WTC11 (cell line): ENCODE results near the gene NAT9. TPM values are rescaled to one million over a fixed set of nuclear protein-coding genes. Genes with fewer than 3 reads are reported as not detected.

ENCODE experiments used
- ATAC-seq: fragments of 200-7000 bp; cut with Tn5 transposase; 2 replicates; pipeline ENCODE4 v1.10.0; 2021; ENCODE audit warnings: mild to moderate bottlenecking, moderate library complexity
- CTCF ChIA-PET: fragments of 300-600 bp; sonication (Branson Sonifier 250); formaldehyde crosslinking; loops from one replicate; lab custom pipeline; 2021; ENCODE audit warnings: antibody characterized with exemption; lab: Charles Lee
- POLR2A ChIA-PET: fragments of 350-600 bp; sonication (Branson Sonifier 250); formaldehyde crosslinking; loops from one replicate; lab custom pipeline; 2021; ENCODE audit warnings: antibody characterized with exemption; lab: Charles Lee
- DNase-seq: peaks from one replicate; pipeline ENCODE4 v3.0.0; 2021; ENCODE audit warnings: low spot score
- H3K27ac Mint-ChIP-seq: 2 replicates; pipeline ENCODE4 v1.8.0; 2021; ENCODE audit warnings: mixed read lengths
- H3K27me3 Mint-ChIP-seq: 2 replicates; pipeline ENCODE4 v1.8.0; 2021; ENCODE audit warnings: low read depth, mild to moderate bottlenecking, moderate library complexity, mixed read lengths
- H3K36me3 Mint-ChIP-seq: 2 replicates; pipeline ENCODE4 v1.8.0; 2021; ENCODE audit warnings: mixed read lengths
- H3K4me1 Mint-ChIP-seq: 2 replicates; pipeline ENCODE4 v1.8.0; 2022; ENCODE audit warnings: mixed read lengths
- H3K4me3 Mint-ChIP-seq: 2 replicates; pipeline ENCODE4 v1.8.0; 2021; ENCODE audit warnings: mild to moderate bottlenecking, moderate library complexity, mixed read lengths
- H3K9me3 Mint-ChIP-seq: 2 replicates; pipeline ENCODE4 v1.8.0; 2021; ENCODE audit warnings: mixed read lengths
- ATF2 ChIP-seq: sonication (generic); formaldehyde crosslinking; IDR thresholded peaks from 2 replicates; pipeline ENCODE4 v1.8.1; 2022; ENCODE audit warnings: low read depth, missing genetic modification reagents, borderline replicate concordance
- ESRRA ChIP-seq: sonication (generic); formaldehyde crosslinking; IDR thresholded peaks from 2 replicates; pipeline ENCODE4 v1.8.1; 2022; ENCODE audit warnings: mild to moderate bottlenecking, missing genetic modification reagents, borderline replicate concordance
- GABPB1 ChIP-seq: sonication (generic); formaldehyde crosslinking; IDR thresholded peaks from 2 replicates; pipeline ENCODE4 v1.8.1; 2023; ENCODE audit warnings: mild to moderate bottlenecking, missing genetic modification reagents
- NFE2L1 ChIP-seq: sonication (generic); formaldehyde crosslinking; IDR thresholded peaks from 2 replicates; pipeline ENCODE4 v1.8.1; 2023; ENCODE audit warnings: missing genetic modification reagents
- USF2 ChIP-seq: sonication (generic); formaldehyde crosslinking; IDR thresholded peaks from 2 replicates; pipeline ENCODE4 v1.8.1; 2023; ENCODE audit warnings: mild to moderate bottlenecking, missing genetic modification reagents, moderate library complexity
- ZNF317 ChIP-seq: sonication (generic); formaldehyde crosslinking; IDR thresholded peaks from 2 replicates; pipeline ENCODE4 v1.8.1; 2023; ENCODE audit warnings: low read depth, mild to moderate bottlenecking, moderate library complexity, missing genetic modification reagents, borderline replicate concordance
- total RNA-seq: library from RNA; stranded (reverse); gene quantifications from 3 replicates; pipeline ENCODE4 v1.2.3, GENCODE V29; 2021
- TF ChIP-seq, protein P1 (sequence below): sonication (generic); formaldehyde crosslinking; IDR thresholded peaks from 2 replicates; pipeline ENCODE4 v1.8.1; 2023; ENCODE audit warnings: mild to moderate bottlenecking, moderate library complexity, missing genetic modification reagents
- TF ChIP-seq, protein P2 (sequence below): sonication (generic); formaldehyde crosslinking; conservative IDR thresholded peaks from 2 replicates; pipeline ENCODE4 v1.8.1; 2023; ENCODE audit warnings: mild to moderate bottlenecking, low read depth, missing genetic modification reagents, moderate library complexity
- TF ChIP-seq, protein P3 (sequence below): sonication (generic); formaldehyde crosslinking; IDR thresholded peaks from 2 replicates; pipeline ENCODE4 v1.8.0; 2023; ENCODE audit warnings: missing genetic modification reagents
- TF ChIP-seq, protein P4 (sequence below): fragments of 200-600 bp; IDR thresholded peaks from 2 replicates; pipeline ENCODE4 v1.8.0; 2022; ENCODE audit warnings: antibody characterized with exemption
- TF ChIP-seq, protein P5 (sequence below): sonication (generic); formaldehyde crosslinking; IDR thresholded peaks from 2 replicates; pipeline ENCODE4 v1.8.1; 2022; ENCODE audit warnings: missing genetic modification reagents, borderline replicate concordance
- TF ChIP-seq, protein P6 (sequence below): sonication (generic); formaldehyde crosslinking; IDR thresholded peaks from 2 replicates; pipeline ENCODE4 v1.8.1; 2023; ENCODE audit warnings: mild to moderate bottlenecking, missing genetic modification reagents

NAT9 gene
- total RNA-seq, 1 experiment from 2014 or later = 67.1 TPM

DNA sequence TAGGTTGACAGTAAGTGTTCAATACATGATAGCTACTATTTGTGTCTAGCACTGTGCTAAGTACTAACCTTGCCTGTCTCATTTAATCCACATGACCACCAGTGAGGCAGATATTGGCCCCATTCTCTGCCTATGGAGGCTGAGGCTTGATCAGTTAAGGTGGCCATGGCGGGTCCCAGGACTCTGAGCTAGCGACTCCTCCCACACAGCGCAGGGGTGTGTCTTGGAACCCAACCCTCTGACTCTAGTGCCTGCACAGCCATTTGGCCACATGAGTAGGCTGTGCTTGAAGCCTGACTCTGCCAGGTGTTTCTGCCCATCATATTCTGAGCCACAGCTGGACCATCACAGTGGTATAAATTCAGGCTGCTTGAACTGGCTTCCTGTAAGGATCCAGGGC, 21.3 kb downstream of the NAT9 start:
- CTCF ChIA-PET = interaction anchor here (0.7 to 6.7 kb wide), 4 partner anchors 9 to 98 kb away, joined by 3 to 115 read pairs (median 4); partner anchors contain the start of gene RAB37
- H3K36me3 Mint-ChIP-seq = peaks cover 8% of the 10 kb centered on the region
- peaks cover 3% of the 10 kb centered on the region; the same call in 1 of the 2 replicates for H3K27me3 Mint-ChIP-seq
- peaks cover 58% of the 10 kb centered on the region for H3K4me1 Mint-ChIP-seq
- H3K27ac Mint-ChIP-seq = no peak overlapping the region
- H3K9me3 Mint-ChIP-seq = no peaks in the 10 kb centered on the region
- no peak overlapping the region for H3K4me3 Mint-ChIP-seq
- TF ChIP-seq, protein P1, sequence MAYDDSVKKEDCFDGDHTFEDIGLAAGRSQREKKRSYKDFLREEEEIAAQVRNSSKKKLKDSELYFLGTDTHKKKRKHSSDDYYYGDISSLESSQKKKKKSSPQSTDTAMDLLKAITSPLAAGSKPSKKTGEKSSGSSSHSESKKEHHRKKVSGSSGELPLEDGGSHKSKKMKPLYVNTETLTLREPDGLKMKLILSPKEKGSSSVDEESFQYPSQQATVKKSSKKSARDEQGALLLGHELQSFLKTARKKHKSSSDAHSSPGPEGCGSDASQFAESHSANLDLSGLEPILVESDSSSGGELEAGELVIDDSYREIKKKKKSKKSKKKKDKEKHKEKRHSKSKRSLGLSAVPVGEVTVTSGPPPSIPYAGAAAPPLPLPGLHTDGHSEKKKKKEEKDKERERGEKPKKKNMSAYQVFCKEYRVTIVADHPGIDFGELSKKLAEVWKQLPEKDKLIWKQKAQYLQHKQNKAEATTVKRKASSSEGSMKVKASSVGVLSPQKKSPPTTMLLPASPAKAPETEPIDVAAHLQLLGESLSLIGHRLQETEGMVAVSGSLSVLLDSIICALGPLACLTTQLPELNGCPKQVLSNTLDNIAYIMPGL = no peak
- TF ChIP-seq, protein P2, sequence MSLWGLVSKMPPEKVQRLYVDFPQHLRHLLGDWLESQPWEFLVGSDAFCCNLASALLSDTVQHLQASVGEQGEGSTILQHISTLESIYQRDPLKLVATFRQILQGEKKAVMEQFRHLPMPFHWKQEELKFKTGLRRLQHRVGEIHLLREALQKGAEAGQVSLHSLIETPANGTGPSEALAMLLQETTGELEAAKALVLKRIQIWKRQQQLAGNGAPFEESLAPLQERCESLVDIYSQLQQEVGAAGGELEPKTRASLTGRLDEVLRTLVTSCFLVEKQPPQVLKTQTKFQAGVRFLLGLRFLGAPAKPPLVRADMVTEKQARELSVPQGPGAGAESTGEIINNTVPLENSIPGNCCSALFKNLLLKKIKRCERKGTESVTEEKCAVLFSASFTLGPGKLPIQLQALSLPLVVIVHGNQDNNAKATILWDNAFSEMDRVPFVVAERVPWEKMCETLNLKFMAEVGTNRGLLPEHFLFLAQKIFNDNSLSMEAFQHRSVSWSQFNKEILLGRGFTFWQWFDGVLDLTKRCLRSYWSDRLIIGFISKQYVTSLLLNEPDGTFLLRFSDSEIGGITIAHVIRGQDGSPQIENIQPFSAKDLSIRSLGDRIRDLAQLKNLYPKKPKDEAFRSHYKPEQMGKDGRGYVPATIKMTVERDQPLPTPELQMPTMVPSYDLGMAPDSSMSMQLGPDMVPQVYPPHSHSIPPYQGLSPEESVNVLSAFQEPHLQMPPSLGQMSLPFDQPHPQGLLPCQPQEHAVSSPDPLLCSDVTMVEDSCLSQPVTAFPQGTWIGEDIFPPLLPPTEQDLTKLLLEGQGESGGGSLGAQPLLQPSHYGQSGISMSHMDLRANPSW (CRISPR knock-in tag) = no peak
- TF ChIP-seq, protein P3, sequence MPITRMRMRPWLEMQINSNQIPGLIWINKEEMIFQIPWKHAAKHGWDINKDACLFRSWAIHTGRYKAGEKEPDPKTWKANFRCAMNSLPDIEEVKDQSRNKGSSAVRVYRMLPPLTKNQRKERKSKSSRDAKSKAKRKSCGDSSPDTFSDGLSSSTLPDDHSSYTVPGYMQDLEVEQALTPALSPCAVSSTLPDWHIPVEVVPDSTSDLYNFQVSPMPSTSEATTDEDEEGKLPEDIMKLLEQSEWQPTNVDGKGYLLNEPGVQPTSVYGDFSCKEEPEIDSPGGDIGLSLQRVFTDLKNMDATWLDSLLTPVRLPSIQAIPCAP (CRISPR knock-in tag) = no peak
- TF ChIP-seq, protein P4, sequence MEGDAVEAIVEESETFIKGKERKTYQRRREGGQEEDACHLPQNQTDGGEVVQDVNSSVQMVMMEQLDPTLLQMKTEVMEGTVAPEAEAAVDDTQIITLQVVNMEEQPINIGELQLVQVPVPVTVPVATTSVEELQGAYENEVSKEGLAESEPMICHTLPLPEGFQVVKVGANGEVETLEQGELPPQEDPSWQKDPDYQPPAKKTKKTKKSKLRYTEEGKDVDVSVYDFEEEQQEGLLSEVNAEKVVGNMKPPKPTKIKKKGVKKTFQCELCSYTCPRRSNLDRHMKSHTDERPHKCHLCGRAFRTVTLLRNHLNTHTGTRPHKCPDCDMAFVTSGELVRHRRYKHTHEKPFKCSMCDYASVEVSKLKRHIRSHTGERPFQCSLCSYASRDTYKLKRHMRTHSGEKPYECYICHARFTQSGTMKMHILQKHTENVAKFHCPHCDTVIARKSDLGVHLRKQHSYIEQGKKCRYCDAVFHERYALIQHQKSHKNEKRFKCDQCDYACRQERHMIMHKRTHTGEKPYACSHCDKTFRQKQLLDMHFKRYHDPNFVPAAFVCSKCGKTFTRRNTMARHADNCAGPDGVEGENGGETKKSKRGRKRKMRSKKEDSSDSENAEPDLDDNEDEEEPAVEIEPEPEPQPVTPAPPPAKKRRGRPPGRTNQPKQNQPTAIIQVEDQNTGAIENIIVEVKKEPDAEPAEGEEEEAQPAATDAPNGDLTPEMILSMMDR = no peak
- TF ChIP-seq USF2 (CRISPR knock-in tag) (no peak), ATF2 (no peak), ZNF317 (CRISPR knock-in tag) (no peak), ESRRA (CRISPR knock-in tag) (no peak), NFE2L1 (CRISPR knock-in tag) (no peak)
- TF ChIP-seq, protein P5, sequence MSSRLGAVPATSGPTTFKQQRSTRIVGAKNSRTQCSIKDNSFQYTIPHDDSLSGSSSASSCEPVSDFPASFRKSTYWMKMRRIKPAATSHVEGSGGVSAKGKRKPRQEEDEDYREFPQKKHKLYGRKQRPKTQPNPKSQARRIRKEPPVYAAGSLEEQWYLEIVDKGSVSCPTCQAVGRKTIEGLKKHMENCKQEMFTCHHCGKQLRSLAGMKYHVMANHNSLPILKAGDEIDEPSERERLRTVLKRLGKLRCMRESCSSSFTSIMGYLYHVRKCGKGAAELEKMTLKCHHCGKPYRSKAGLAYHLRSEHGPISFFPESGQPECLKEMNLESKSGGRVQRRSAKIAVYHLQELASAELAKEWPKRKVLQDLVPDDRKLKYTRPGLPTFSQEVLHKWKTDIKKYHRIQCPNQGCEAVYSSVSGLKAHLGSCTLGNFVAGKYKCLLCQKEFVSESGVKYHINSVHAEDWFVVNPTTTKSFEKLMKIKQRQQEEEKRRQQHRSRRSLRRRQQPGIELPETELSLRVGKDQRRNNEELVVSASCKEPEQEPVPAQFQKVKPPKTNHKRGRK (CRISPR knock-in tag) = no peak
- no peak for DNase-seq
- no peak for ATAC-seq
- POLR2A ChIA-PET = no interaction called here

DNA sequence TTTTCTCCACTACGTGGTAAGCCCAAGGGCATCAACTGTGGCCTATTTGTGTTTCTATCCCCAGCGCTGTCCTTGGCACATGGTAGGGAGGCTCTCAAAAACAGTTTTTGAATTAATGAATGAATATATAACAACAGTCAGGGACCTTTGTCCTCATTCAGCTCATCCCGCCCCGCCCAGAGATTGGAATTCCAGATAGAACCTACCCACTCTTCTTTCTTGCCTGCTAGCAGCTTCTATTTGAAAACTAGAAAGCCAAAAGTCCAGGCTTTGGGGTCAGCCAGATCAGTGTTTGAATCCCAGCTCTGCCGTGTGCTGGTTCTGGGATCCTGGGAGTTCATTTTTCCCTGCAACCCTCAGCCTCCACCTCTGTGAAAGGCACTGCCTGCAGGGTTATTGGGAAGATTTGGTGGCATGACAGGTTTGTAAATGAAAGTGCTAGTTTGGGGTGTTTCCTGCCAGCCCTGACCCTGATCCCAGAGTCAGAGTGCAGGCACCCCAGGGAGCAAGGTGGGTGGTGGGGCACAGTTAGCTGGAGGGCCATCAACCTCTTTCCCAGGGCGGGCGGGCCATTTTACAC, 23.2 kb downstream of the NAT9 start:
- no peak for DNase-seq
- Mint-ChIP-seq H3K4me3 (no peak overlapping the region), H3K9me3 (no peaks in the 10 kb centered on the region), H3K36me3 (peaks cover 8% of the 10 kb centered on the region), H3K4me1 (peaks cover 44% of the 10 kb centered on the region), H3K27ac (peak overlapping the region; percentile 77), H3K27me3 (peaks cover 3% of the 10 kb centered on the region; the same call in 1 of the 2 replicates)
- CTCF ChIA-PET = interaction anchor here (0.8 to 1.8 kb wide), 9 partner anchors 8 to 205 kb away, joined by 3 to 5 read pairs (median 3); partner anchors contain the start of gene RAB37
- no peak for ATAC-seq
- POLR2A ChIA-PET = interaction anchor here (0.5 kb wide), 2 partner anchors 17 to 44 kb away, joined by 3 read pairs; no protein-coding TSS in a partner anchor
- TF ChIP-seq, protein P6, sequence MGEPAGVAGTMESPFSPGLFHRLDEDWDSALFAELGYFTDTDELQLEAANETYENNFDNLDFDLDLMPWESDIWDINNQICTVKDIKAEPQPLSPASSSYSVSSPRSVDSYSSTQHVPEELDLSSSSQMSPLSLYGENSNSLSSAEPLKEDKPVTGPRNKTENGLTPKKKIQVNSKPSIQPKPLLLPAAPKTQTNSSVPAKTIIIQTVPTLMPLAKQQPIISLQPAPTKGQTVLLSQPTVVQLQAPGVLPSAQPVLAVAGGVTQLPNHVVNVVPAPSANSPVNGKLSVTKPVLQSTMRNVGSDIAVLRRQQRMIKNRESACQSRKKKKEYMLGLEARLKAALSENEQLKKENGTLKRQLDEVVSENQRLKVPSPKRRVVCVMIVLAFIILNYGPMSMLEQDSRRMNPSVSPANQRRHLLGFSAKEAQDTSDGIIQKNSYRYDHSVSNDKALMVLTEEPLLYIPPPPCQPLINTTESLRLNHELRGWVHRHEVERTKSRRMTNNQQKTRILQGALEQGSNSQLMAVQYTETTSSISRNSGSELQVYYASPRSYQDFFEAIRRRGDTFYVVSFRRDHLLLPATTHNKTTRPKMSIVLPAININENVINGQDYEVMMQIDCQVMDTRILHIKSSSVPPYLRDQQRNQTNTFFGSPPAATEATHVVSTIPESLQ = no peak
- TF ChIP-seq GABPB1 (CRISPR knock-in tag) = peak; percentile 5; the same call in 1 of the 2 replicates
